ENCODE data around the gene VTI1A.
A peak's percentile ranks its signal among the peaks of the same experiment; 100 is the strongest.
"Not testable (repeated sequence)": the region's sequence is repeated elsewhere in the genome, so short reads cannot be mapped to it uniquely, and the experiment has no call there.

Gene VTI1A

DNA sequence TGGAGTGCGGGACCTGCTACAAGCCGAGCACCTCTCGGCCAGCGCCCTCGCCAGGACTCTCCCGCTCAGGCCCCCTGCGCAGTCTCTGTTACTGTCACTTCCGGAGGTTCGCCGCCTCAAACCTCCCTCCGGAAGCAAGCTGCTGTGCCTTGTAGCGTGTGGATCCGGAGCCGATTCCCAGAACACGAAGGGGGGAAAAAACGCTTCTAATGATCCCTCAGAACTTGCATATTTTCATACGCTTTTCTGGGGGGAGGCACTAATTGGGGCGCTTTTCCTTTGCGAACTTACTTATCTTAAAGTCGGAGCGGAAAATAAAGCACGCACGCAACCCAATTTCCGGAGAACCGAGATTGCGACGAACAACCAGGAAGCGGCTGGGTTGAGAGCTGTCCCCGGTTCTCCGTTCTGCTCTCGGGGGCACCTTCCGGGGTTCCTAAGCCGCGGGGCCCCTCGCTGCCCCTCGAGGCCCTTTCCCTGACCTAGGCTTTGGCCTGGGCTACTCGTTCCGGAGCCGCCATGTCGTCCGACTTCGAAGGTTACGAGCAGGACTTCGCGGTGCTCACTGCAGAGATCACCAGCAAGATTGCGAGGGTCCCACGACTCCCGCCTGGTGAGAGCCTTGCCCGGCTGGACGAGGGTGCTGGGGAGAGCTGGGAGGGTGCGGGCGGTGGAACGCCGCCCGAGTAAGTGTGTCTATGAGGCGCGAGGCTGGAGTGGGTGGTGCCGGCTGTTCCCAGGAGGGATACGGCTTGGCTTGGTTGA is at the start of gene VTI1A, which contains the start of gene ZDHHC6:
Gene VTI1A (plus strand): TSS at position 361 of the 765 bp plus-strand sequence. CDS start 159 bp downstream, at position 520.
Gene ZDHHC6 (minus strand): TSS at position 60 of the 765 bp plus-strand sequence. CDS start 1,478 bp downstream, outside the sequence.
- DNase-seq, result peak; percentile 74 to 75

DNA sequence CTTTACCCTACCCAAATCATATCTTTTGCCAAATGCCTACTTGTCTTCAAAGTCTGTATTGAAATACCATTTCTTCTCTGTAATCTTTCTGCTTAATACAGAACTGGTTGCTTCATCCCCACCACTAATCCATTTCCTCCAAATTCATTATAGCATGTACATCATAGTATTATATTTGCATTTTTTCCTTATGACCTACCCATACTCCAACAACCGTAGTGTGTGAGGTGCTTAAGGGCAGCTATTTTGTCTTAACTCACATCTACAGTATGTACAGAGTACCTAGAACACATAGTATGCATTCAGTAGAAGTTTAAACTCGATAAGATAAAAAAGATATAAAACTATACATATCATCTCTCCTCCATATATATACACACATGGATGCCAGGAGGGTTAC is 49.4 kb upstream of the VTI1A start:
- DNase-seq, result no peak

DNA sequence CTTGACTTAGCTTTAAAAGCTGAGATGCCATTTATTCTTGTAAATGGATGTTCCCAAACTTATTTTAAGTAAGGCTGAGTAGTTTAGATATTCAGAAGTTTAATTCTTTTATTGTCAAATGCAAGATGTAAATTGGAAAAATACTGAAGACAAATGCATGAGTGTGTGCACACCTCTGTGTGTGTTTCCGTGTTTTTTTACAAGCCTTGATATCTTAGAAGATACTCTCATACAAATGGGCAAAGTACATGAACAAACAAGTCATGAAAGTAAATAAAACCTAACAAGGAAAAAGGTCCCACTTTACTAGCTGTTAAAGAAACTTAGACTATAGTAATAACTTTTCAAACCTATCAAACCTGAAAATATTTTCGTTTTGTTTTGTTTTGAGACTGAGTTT is 44.1 kb upstream of the VTI1A start:
- no peak for DNase-seq

DNA sequence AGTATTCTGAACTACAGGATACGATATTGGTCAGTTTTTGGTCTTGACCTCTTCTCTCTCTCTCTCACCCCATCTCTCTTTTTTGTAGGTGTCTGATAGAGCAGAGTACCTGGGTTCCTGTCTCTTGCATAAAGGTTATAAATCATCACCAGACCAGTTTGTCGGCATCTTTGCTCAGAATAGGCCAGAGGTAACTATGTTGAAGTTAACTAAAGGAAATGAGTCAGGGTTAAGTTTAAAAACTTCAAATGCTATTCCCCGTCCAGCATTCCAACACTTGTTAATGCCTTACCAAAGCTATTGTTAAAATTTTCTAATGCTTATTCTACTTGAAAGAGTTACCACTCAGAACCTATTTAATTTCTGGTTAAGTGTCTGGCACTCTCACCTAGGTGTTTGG is 42.4 kb upstream of the VTI1A start:
- no peak for DNase-seq

DNA sequence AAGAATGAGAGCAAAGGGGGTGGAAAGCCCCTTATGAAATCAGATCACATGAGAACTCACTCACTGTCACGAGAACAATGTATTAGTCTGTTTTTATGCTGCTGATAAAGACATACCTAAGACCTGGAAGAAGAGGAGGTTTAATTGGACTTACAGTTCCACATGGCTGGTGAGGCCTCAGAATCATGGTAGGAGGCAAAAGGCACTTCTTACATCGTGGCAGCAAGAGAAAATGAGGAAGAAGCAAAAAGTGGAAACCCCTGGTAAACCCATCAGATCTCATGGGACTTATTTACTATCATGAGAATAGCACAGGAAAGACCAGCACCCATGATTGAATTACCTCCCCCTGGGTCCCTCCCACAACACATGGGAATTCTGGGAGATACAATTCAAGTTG is 40.2 kb upstream of the VTI1A start:
- DNase-seq, result not testable (repeated sequence)

DNA sequence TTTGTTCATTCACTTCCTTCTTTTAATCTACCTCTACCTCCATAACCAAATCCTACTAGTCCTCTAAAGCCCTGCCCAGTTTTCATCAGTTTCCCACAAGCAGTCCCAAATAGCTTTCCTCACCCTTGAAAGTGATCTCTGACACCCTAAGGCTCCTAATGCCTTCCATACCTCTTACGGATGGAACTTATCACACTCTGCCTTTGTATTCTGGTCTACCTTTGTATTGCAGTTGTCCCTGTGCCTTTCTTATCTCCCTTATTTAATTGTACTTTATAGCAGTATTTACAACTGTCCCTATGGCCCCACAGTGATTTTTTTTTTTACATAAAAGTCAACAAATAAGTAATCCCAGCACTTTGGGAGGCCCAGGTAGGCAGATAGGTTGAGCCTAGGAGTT is 39.3 kb upstream of the VTI1A start:
- no peak for DNase-seq

DNA sequence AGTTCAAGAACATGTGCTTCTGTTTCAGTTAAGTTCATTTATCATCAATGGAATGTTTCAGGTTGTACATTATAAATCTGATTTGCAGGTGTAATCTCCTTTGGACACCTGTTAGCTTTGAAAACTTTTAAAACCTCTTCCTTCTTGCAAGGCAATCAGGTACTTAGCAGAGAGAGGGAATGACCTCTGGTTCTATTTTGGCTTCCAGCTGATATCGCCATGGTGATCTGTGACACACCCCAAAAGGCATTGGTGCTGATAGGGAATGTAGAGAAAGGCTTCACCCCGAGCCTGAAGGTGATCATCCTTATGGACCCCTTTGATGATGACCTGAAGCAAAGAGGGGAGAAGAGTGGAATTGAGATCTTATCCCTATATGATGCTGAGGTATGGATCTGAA is 37.7 kb upstream of the VTI1A start:
- no peak for DNase-seq

DNA sequence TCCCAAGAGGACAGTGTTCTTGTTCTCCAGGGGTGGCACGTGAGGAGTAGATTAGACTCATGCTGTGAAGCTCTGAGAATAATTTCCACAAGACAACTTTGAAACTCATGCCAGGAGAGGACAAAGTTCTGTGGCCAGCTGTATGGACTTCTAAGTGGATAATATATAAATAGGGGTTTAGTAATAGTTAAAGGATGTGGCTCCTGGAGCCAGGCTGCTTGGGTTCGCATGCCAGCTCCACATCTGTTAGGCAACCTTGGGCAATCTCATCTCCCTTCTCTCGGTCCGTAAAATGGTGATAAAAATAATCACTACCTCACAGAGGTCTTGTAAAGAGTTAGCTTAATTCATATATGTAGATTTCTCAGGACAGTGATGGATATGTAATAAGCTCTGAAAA is 37.3 kb upstream of the VTI1A start:
- DNase-seq, result no peak

DNA sequence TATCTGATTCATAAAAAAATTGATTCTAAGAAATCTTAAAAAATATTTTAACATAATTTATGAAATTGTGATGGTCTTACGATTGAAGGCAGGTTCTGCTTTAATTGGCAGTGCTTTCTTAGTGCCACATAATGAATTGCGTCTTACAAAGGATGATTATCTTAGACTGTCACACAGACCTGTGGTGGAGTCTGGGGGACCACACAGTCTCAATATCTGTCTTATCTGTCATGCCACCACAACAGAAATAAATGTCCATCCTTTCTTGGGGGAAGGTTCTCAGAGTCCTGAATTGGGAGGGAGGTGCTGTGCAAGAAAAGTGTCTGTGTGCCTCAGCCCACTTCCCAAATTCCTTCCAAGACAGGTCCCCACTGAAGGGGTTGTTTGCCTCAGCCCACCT is 34.3 kb upstream of the VTI1A start:
- no peak for DNase-seq

DNA sequence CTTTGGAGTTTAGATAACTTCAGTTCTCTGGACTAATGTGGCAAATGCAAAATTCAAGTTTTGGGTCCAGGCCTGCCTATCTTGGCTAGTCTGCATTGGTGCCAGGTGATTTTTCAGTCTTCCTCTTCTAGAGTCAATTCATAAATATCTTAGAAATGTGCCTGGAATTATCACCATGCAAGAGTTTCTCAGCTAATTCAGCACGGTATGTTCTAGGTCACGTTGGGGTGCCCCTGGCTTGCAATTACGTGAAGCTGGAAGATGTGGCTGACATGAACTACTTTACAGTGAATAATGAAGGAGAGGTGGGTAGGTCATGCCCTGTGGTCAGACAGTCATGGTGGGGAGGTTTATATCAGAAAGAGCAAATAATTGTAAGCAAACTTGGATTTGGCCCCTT is 25.3 kb upstream of the VTI1A start:
- no peak for DNase-seq

DNA sequence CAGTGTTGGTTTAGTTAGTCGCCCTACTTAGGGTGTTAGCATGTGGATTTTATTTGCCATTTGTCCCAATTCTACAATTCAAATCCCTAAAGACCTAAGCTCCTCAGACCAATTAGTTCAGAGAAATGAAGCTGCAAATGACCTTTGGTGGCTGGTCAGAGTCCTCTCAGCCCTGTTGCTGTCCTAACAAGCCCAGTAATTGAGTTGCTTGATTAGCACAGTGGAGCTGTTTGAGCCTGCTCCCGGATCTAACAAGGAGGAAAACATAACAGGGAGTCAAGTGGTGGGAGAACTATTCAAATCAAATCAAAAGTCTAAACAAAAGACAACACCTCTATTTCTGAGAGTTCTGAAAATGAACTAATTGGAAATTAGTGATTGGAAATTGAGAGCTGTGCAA is 22.4 kb upstream of the VTI1A start:
- no peak for DNase-seq

DNA sequence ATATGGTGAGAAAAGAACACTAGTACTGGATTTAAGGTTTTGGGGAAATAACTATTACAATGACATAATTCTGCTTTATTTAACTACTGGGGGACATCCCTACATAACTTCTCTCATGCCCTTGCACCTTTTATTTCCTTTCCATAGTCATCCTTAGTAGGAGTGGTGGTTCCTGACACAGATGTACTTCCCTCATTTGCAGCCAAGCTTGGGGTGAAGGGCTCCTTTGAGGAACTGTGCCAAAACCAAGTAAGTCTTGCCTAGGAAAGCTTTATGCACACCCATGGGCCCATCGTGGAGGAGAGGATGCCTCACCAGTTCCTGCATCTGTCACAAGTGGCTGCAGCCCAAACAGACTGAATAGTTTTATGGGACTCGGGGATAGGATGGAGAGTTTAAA is 20.9 kb upstream of the VTI1A start:
- no peak for DNase-seq

DNA sequence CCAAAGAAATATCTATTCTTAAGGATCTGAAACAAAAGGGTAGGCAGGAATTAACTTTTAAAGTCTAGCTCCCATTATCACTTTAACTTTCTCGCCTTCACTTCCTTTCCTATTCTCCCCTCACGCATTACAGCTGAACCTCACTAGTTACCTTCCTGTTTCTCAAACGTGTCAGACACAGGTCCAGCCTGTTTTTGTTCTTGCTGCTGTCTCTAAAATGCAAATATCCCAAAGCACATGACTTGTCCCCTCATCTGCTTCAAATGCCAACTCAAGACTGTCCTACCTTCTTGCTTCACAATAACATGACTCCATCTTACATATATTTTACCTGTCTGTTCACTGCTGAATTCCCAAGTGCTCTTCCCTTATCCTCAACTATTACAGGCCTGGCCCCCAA is 17.9 kb upstream of the VTI1A start:
- DNase-seq, result no peak

DNA sequence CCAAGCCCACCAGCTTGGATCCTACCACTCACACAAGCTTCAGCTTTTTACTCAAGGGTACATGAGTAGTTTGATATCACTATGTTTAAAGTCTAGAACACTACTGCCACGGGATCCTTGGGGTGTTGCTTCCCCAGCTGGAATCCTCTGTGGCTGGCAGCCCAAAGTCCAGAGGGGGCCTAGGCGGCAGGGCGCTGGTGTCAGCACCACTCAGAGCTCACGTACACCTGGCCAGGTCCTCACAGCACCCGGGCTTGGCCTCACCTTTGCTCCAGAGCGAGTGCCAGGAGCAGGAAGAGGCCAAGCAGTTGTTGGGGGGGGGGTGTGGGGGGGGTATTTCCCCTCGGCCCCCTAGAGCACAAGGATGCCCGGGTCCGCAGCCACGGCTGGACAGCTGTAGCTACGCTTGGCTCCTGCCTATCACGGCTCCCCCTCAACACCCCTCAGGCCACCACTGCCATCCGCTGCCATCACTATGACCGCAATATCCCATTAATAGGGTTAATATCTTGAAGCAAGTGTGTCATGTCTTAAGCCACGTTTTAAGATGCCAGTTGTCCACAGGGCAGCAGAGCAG is 17.3 kb upstream of the VTI1A start:
- DNase-seq, result no peak

DNA sequence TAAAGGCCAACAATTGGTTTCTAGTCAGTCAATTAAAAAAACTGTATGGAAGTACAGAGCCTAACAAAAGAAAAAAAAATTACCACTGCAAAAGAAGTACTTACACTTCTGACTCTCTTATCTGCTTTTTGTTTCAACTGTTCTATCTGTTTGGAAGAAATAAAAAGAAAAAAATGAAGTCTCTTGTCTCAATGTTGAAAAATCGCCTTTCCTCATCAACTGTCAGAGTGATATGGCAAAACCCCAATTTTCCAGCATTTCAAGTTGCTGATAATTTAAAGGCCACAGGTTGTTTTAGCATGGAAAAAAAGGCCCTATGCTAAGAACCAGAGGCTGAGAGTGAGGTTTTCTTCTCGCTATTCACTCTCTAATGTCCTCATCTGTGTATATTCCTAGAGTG is 13.9 kb upstream of the VTI1A start:
- DNase-seq, result no peak

DNA sequence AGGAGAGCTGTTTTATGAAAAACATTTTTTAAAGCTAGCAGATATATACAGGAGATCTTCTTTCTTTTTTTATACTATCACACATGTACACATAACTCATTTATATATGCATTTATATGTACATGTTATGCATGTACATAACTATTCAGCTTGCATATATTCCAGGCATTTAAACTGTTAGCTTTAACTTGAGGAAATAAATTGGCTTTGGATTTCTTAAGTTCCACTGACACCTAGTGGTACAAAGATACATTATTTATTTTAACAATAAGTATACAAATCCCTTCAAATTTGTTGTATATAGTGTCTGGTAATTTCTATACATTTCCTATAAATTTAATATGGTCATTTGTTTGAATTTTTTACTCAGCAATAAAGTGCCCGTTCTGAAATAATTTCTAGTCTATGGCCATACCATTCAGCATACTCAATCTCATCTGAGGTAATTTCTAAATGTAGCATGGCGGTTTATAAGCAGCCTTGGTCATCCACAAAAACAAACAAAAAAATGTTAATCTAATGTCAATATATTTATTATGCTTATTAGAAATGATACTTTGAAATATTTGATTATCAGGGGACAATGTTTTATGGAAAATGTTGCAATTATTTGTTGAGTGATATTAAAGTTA is 11.9 kb upstream of the VTI1A start:
- no peak for DNase-seq

DNA sequence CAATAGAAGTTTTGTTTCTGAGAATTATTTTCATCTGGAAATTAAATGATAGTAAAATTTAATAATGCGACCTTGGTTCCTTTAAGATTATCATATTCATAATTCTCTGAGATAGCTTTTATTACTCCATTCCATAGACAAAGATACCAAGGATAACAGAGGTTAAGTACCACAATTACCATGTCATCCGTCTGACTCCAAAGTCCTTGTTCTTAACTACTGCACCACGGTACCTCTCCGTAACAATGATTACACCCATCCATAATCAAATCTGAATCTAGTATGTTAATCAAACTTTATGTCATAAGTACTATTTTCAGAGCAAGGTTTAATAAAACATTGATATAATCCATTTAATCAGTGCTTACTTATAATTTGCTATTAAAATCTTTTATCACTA is 8.7 kb upstream of the VTI1A start:
- no peak for DNase-seq

DNA sequence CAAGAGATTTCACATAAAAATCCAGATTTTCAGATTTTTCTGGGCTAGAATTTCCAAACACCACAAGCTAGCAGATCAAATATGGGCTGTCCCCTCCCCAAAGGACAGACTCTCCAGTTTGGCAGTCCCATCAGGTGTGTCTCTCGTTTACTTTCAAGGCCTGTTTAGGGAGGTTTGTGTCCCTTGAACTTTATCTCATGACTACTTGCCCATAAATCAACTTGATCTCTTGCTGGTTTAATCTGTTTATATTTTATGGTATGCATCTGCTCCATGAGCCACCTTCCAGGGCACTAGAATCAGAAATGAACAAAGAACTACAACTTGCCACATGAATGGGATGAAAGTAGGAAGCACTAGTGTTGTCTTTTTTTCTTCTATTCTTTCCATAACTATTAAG is 5.5 kb upstream of the VTI1A start:
- no peak for DNase-seq

DNA sequence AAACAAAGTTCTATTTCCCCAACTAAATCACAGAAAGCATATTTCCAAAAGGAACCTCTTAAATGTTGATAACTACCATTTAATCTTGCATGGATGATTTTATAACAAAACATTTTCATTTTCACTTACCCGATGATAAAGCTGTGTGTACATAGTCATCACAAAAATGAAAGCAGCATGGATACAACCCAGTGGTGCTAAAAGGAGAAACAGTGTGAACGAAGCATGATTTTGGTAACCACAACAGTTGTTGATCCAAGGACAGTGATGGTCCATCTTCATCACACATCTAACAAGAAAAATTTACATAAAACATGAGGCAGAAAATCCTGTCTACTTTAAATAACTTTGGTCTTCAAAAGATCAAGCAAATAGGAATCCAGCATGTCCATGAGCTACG is 5.0 kb upstream of the VTI1A start:
- no peak for DNase-seq

DNA sequence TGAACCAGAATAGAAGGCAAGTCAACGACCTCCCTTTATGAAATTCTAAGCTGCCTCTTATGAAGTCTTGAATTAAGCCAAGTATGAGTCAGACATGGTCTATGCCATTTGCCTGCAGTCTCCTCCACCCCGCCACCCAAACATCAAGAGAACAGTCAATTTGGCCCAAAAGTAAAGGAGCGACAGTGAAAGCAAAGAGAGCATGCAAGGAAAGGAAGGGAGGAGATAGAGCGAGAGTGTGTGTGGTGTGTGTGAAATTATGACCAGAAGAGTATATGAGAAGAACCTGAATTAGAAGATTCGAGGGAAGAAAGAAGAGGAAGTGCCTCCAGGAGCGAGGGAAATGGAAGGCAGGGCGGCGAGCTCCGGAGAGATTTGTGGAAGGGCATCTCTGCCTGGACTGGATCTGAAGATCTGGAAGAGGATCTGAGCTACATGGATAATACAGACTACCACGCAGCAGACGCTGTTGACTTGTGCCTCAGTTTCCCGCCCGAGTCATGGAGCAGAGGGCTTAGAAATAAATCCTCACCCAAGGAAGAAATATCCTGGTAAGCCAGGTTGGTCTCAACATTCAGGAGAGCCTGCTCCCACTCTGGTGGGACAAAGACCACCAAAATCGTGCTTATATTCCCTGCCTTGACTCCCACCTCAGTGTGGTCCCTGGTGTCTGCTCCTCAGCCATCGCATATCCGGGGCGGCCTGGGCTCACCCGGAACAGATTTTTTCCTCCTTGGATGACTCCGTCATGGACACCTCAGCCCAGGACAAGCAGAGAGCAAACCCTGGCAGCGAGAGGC is 760 bp upstream of the VTI1A start:
- no peak for DNase-seq

DNA sequence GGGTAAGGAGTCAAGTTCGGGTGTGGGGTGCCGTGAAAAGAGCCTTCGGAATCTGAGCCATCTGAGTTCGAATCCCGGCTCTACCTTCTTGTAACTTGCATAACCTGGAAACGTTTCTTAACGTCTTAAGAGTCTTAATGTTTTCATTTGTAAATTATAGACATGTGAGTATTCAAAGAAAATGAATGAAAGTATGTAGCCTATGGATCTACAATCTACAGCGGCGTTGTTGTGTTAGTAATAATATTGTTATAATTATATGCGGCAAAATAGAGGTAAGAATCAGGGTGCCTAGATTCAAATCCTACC is 559 bp downstream of the VTI1A start:
- no peak for DNase-seq

DNA sequence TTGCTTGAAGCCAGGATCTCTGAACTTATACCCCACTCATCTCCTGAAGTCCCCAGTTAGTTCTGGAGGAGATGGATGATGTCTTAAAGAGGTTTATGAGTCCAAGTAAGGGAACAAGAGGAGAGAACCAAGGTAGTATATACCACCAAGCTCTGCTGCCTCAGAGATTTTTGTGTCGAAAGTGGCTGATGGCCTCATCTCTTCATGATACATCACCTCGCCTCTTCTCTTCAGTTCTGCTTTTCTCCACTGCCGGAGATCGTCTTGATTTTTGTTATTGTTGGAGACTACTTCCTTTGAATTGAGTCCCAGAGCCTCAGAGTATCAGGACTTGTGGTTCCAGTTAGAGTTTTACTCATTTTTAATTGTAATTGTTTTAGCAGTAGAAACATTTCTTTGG is 1.9 kb downstream of the VTI1A start:
- no peak for DNase-seq

DNA sequence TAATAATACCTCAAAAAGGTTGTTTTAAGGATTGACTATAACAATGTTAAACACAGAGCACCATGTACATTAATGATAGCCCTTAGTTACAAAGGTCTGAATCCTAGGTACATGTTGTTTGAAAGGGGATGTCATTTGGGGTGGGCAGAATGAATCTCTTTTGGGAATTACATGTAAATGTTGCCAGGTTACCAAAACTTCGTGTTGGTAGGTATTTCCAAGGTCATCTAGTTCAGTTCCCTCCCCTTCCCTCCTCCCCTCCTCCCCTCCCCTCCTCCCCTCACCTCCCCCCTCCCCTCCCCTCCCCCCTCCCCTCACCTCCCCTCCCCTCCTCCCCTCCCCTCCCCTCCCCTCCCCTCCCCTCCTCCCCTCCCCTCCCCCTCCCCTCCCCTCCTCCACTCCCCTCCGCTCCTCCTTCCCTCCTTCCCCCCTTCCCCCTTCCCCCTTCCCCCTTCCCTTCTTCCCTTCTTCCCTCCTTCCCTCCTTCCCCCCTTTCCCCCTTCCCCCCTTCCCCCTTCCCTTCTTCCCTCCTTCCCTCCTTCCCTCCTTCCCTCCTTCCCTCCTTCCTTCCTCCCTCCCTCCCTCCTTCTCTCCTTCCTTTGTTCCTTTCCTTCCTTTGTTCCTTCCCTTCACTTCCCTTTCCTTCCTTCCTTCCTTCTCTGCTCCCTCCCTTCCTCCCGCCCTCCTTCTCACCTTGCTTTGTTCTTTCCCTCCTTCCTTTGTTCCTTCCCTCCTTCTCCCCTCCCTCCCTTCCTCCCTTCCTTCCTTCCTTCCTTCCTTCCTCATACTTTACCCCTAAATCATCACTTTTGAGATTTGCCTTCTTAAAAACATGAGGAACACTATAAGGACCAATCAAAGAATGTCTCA is 8.1 kb downstream of the VTI1A start:
- no peak for DNase-seq
